PFSK-1 (cell line): ENCODE data around the gene RHEB.

Experiments
- FOXP2 ChIP-seq: optimal IDR thresholded peaks from 2 replicates; pipeline ENCODE3; 2011; ENCODE audit warnings: borderline replicate concordance, control low read depth, inconsistent platforms; ENCODE audit not compliant: insufficient read depth; ENCODE audit errors: extremely low read length, extremely low read depth
- POLR2AphosphoS5 ChIP-seq: IDR thresholded peaks from 2 replicates; pipeline ENCODE4 v1.6.1; 2012; ENCODE audit warnings: low read depth, mild to moderate bottlenecking, control low read depth, low read length, moderate library complexity
- SIN3A ChIP-seq: IDR thresholded peaks from 2 replicates; pipeline ENCODE4 v1.6.1; 2012; ENCODE audit warnings: mild to moderate bottlenecking, low read length, moderate library complexity, borderline replicate concordance; ENCODE audit not compliant: insufficient read depth
- TAF1 ChIP-seq: IDR thresholded peaks from 2 replicates; pipeline ENCODE4 v1.6.1; 2012; ENCODE audit warnings: low read length, control low read depth, borderline replicate concordance; ENCODE audit not compliant: insufficient read depth
- TF ChIP-seq, protein P1 (sequence below), 2 experiments: IDR thresholded peaks; 2 replicates each; pipeline versions ENCODE4 v1.6.1 to v1.8.0; 2011 to 2012; ENCODE audit warnings: low read depth in 2 of 2, low read length in 2 of 2, control low read depth in 1 of 2, inconsistent platforms in 1 of 2, mild to moderate bottlenecking in 1 of 2, moderate library complexity in 1 of 2; ENCODE audit not compliant: insufficient read depth in 1 of 2

Gene RHEB

DNA sequence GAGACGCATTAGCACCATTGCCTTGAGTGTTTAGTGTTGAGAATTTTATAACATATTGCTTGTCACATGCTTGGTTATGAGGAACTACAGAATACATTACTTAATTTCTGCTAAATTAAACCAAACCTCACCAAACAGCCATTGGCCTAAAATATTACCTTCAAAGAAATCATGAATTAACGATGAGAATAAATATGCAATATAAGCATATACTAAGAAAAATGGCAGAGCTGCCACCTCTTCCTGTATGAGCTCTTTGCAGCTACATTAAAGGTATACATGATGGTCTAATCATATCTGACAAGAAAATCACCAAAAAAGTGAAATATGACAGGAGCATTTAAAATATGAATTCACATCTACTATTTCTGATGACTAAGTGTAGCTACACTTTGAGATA is 5.2 kb upstream of the RHEB start:
- no peak for TF ChIP-seq FOXP2
- no peak for TF ChIP-seq POLR2AphosphoS5
- no peak for TF ChIP-seq TAF1
- TF ChIP-seq SIN3A, result no peak
- TF ChIP-seq, protein P1, sequence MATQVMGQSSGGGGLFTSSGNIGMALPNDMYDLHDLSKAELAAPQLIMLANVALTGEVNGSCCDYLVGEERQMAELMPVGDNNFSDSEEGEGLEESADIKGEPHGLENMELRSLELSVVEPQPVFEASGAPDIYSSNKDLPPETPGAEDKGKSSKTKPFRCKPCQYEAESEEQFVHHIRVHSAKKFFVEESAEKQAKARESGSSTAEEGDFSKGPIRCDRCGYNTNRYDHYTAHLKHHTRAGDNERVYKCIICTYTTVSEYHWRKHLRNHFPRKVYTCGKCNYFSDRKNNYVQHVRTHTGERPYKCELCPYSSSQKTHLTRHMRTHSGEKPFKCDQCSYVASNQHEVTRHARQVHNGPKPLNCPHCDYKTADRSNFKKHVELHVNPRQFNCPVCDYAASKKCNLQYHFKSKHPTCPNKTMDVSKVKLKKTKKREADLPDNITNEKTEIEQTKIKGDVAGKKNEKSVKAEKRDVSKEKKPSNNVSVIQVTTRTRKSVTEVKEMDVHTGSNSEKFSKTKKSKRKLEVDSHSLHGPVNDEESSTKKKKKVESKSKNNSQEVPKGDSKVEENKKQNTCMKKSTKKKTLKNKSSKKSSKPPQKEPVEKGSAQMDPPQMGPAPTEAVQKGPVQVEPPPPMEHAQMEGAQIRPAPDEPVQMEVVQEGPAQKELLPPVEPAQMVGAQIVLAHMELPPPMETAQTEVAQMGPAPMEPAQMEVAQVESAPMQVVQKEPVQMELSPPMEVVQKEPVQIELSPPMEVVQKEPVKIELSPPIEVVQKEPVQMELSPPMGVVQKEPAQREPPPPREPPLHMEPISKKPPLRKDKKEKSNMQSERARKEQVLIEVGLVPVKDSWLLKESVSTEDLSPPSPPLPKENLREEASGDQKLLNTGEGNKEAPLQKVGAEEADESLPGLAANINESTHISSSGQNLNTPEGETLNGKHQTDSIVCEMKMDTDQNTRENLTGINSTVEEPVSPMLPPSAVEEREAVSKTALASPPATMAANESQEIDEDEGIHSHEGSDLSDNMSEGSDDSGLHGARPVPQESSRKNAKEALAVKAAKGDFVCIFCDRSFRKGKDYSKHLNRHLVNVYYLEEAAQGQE (IDR thresholded peaks at IDR 0.05; ENCODE audit: insufficient read depth in 1 of 2, low read depth in 2 of 2, low read length in 2 of 2), result no peak

DNA sequence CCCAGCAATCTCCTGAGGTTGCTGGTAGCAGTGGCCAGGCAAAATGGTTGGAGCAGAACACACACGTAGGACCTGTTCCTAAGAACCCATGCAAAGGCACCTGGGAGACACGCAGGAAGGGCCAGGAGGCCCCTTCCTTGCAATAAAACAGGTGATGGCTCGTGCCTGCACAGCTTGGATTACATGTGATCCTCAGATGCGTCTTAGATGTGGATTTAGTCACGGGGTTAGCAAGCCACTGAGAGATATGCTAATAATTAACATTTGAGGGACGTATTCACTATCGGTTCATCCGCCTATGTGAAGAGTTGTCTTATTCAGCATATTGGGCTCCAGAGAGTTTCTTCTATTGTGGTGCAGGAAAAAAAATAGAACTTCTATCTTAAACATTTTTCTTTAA is 4.6 kb upstream of the RHEB start:
- TF ChIP-seq TAF1, result no peak
- no peak for TF ChIP-seq POLR2AphosphoS5
- TF ChIP-seq, protein P1 (IDR thresholded peaks at IDR 0.05; ENCODE audit: insufficient read depth in 1 of 2, low read depth in 2 of 2, low read length in 2 of 2), result no peak
- no peak for TF ChIP-seq SIN3A
- TF ChIP-seq FOXP2, result no peak

DNA sequence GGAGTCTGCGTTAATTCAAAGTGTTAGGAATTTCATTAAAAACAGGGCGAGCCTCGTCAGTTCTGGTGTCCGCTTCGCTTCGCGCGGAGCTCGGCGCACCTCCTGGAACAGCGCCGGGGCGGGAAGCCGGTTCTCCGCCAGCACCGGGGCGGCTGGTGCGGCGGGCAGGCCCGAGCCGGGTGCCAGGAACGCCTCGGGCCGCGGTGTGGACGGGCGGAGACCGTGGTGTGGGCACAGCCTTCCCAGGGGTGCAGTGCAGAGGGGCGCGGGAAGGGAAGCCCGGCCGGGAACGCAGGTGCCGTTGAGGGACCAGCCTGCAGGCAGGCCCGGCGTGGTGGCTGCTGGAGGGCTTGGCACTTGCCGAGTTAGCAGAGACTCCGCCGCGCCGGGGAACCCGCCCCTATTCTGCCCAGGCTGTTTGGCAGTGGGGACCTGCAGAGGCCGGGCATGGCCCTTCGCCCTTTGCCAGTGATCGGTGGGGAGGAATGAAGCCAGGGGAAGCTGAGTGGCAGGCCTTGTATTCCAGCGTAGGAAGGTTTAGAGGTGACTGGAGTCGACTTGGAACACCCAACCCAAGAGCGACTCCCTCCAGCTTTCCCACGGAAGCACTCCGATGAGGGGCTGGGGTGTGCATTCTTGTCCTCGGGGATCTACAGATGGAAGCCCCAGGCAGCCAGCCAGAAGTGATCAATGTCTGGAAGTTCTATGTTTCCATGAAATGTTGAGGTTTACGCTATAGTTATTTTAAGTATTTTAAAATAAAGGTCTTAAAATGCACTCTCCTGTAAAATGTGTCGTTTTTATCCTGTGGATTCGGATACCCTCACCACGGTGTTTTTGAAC is 945 bp upstream of the RHEB start:
- TF ChIP-seq, protein P1 (IDR thresholded peaks at IDR 0.05; ENCODE audit: insufficient read depth in 1 of 2, low read depth in 2 of 2, low read length in 2 of 2), result no peak
- no peak for TF ChIP-seq TAF1

- TF ChIP-seq TAF1, result no peak
- 0 out of 2 replicates have a peak, but pooled peaks have one; percentile 3 for TF ChIP-seq SIN3A
These were observed 1.4 kb downstream of the RHEB start for GRCh38 chr7:151518105-151518946.

- TF ChIP-seq POLR2AphosphoS5 (no peak), SIN3A (no peak), FOXP2 (no peak), TAF1 (no peak)
- TF ChIP-seq, protein P1 (IDR thresholded peaks at IDR 0.05; ENCODE audit: insufficient read depth in 1 of 2, low read depth in 2 of 2, low read length in 2 of 2), result no peak
These were observed 2.0 kb downstream of the RHEB start for GRCh38 chr7:151517601-151518104.
